Endodermal cell (in vitro differentiated cells): ENCODE measurements around the gene SEMA3B. TPM values are rescaled to one million over a fixed set of nuclear protein-coding genes. Genes with fewer than 3 reads are reported as not detected.

Source experiments
- DNase-seq: peaks from one replicate; pipeline ENCODE4 v3.0.0-alpha.2; 2017
- H3K27ac ChIP-seq: 2 replicates; pipeline ENCODE4 v1.5.1; 2013; ENCODE audit warnings: mild to moderate bottlenecking, low read depth, low read length, moderate library complexity
- H3K27me3 ChIP-seq: 2 replicates; pipeline ENCODE4 v1.6.1; 2013; ENCODE audit warnings: mild to moderate bottlenecking, low read length, moderate library complexity; ENCODE audit not compliant: insufficient read depth, control insufficient read depth, poor library complexity, severe bottlenecking
- H3K36me3 ChIP-seq: 2 replicates; pipeline ENCODE4 v1.7.0; 2013; ENCODE audit warnings: mild to moderate bottlenecking, low read length, moderate library complexity; ENCODE audit not compliant: control insufficient read depth, insufficient read depth
- H3K4me1 ChIP-seq: one replicate; pipeline ENCODE4 v1.7.0; 2013; ENCODE audit warnings: low read length; ENCODE audit not compliant: control insufficient read depth, insufficient read depth
- H3K4me3 ChIP-seq: 2 replicates; pipeline ENCODE4 v1.5.1; 2013; ENCODE audit warnings: mild to moderate bottlenecking, low read length, moderate library complexity
- H3K9ac ChIP-seq: 2 replicates; pipeline ENCODE4 v1.6.1; 2013; ENCODE audit warnings: mild to moderate bottlenecking, low read length, moderate library complexity; ENCODE audit not compliant: poor library complexity, severe bottlenecking; ENCODE audit errors: extremely low read depth
- H3K9me3 ChIP-seq: 2 replicates; pipeline ENCODE4 v1.6.1; 2013; ENCODE audit warnings: mild to moderate bottlenecking, low read length, moderate library complexity; ENCODE audit not compliant: control insufficient read depth
- H3K27ac Mint-ChIP-seq: 2 replicates; pipeline ENCODE4 v1.8.0; 2020; ENCODE audit warnings: mixed read lengths
- H3K27me3 Mint-ChIP-seq: 2 replicates; pipeline ENCODE4 v1.8.0; 2021; ENCODE audit warnings: mild to moderate bottlenecking, mixed read lengths; ENCODE audit not compliant: insufficient read depth
- H3K36me3 Mint-ChIP-seq: 2 replicates; pipeline ENCODE4 v1.8.0; 2020; ENCODE audit warnings: low read depth, mixed read lengths
- H3K4me1 Mint-ChIP-seq: 2 replicates; pipeline ENCODE4 v1.8.0; 2020; ENCODE audit warnings: mixed read lengths
- H3K4me3 Mint-ChIP-seq: 2 replicates; pipeline ENCODE4 v1.8.0; 2020; ENCODE audit warnings: mild to moderate bottlenecking, moderate library complexity, mixed read lengths
- H3K9me3 Mint-ChIP-seq: 2 replicates; pipeline ENCODE4 v1.8.0; 2020; ENCODE audit warnings: mild to moderate bottlenecking, mixed read lengths
- WGBS, 2 experiments: methylation state at CpG; one replicate each; pipeline versions ENCODE4 v1.1.5 to v1.1.7; 2013; ENCODE audit warnings: missing lambda C conversion rate in 2 of 2, mixed read lengths in 1 of 2; ENCODE audit not compliant: insufficient coverage in 1 of 2, insufficient read length in 1 of 2; 5-methylcytosine and 5-hydroxymethylcytosine counted together
- total RNA-seq, 2 donors: library from RNA; stranded (reverse); fragmentation: NEBNext Ultra II Directional in 1 of 2; extraction: Animal tissue kit (Norgen Biotek cat#: 25700) in 1 of 2; gene quantifications; 2 replicates in 1 of 2; 3 replicates in 1 of 2; pipeline ENCODE4 v1.2.1, GENCODE V29; 2021
- TF ChIP-seq, protein P1 (sequence below): fragments of 200-600 bp; sonication (generic); conservative IDR thresholded peaks from 2 replicates; pipeline ENCODE4 v1.5.0; 2021; ENCODE audit warnings: antibody characterized with exemption, mild to moderate bottlenecking

The SEMA3B gene
- total RNA-seq, 2 donors from 2014 or later: 6.5 to 10.3 TPM

- H3K27me3 ChIP-seq: no peaks in the 10 kb centered on the region
- peaks cover 33% of the 10 kb centered on the region for H3K36me3 ChIP-seq
- peaks cover 36% of the 10 kb centered on the region for H3K4me1 Mint-ChIP-seq
- peak overlapping the region; percentile 42 for H3K9ac ChIP-seq
- H3K4me1 ChIP-seq: peaks cover 28% of the 10 kb centered on the region
- H3K4me3 ChIP-seq: peak overlapping the region; percentile 18
- peak overlapping the region; percentile 20 for H3K4me3 Mint-ChIP-seq
- H3K9me3 Mint-ChIP-seq: no peaks in the 10 kb centered on the region
- 89 to 90% methylated on average over 13 to 16 of the region's 16 CpGs for WGBS, 2 experiments
- no peak for DNase-seq
- no peaks in the 10 kb centered on the region for H3K27me3 Mint-ChIP-seq
- H3K27ac ChIP-seq: peak overlapping the region; percentile 87
- peak overlapping the region; percentile 95 for H3K27ac Mint-ChIP-seq
- TF ChIP-seq, protein P1, sequence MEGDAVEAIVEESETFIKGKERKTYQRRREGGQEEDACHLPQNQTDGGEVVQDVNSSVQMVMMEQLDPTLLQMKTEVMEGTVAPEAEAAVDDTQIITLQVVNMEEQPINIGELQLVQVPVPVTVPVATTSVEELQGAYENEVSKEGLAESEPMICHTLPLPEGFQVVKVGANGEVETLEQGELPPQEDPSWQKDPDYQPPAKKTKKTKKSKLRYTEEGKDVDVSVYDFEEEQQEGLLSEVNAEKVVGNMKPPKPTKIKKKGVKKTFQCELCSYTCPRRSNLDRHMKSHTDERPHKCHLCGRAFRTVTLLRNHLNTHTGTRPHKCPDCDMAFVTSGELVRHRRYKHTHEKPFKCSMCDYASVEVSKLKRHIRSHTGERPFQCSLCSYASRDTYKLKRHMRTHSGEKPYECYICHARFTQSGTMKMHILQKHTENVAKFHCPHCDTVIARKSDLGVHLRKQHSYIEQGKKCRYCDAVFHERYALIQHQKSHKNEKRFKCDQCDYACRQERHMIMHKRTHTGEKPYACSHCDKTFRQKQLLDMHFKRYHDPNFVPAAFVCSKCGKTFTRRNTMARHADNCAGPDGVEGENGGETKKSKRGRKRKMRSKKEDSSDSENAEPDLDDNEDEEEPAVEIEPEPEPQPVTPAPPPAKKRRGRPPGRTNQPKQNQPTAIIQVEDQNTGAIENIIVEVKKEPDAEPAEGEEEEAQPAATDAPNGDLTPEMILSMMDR: no peak
- no peaks in the 10 kb centered on the region for H3K9me3 ChIP-seq
- peaks cover 19% of the 10 kb centered on the region for H3K36me3 Mint-ChIP-seq
These were observed 23.6 kb upstream of the SEMA3B start for GRCh38 chr3:50245251-50245745.

DNA sequence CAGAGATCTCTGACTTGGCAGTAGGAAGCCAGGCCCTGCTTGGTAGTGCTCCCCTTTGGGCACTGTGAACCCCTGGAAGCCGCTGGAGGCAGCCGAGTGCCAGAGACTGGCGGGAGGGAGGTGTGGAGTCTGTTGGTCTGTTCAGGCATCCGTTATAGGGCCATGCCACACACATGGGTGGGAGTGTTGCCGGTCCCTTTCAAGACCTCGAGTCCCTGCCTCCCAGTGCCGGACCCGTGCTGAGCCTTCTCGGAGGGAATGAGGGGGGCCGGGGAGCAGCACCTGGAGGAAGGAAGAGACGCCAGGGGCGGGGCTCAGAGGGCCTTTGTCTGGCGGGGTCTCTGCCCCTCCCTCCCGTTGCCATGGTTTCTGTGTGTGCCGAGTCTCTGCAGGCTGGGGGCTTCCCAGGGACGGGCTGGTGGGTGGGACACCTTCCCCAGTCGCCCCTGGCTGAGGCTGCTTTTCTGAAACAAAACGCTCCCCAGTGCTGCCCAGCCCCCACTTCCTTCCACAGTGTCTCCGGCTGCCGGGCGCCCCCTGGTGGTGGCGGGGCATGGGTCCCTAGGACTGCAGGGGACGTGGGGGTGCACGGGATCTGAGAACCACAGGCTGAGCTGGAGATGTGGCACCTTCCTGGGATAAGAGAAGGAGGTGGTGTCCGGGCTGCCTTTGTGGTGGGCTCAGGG, 23.0 kb upstream of the SEMA3B start:
- no peaks in the 10 kb centered on the region for H3K27me3 Mint-ChIP-seq
- H3K4me1 ChIP-seq: peaks cover 25% of the 10 kb centered on the region
- peaks cover 23% of the 10 kb centered on the region for H3K36me3 Mint-ChIP-seq
- WGBS, 2 experiments: 9 to 12% methylated on average over 15 to 25 of the region's 25 CpGs
- peak overlapping the region; percentile 18 for H3K4me3 ChIP-seq
- H3K4me1 Mint-ChIP-seq: peaks cover 35% of the 10 kb centered on the region
- H3K27ac Mint-ChIP-seq: peak overlapping the region; percentile 95
- peak overlapping the region; percentile 53 for H3K9ac ChIP-seq
- no peaks in the 10 kb centered on the region for H3K27me3 ChIP-seq
- H3K9me3 Mint-ChIP-seq: no peaks in the 10 kb centered on the region
- H3K4me3 Mint-ChIP-seq: peak overlapping the region; percentile 20
- peak; percentile 99 for DNase-seq
- H3K27ac ChIP-seq: peak overlapping the region; percentile 87
- TF ChIP-seq, protein P1: peak; percentile 100
- H3K36me3 ChIP-seq: peaks cover 32% of the 10 kb centered on the region
- no peaks in the 10 kb centered on the region for H3K9me3 ChIP-seq

GRCh38 chr3:50246517-50246954, 22.4 kb upstream of the SEMA3B start:
- DNase-seq: peak; percentile 87
- no peak overlapping the region for H3K4me3 ChIP-seq
- 30 to 48% methylated on average over 2 to 10 of the region's 10 CpGs for WGBS, 2 experiments
- TF ChIP-seq, protein P1: no peak
- Mint-ChIP-seq H3K4me3 (peak overlapping the region; percentile 12), H3K4me1 (peaks cover 29% of the 10 kb centered on the region), H3K27ac (peak overlapping the region; percentile 95), H3K9me3 (no peaks in the 10 kb centered on the region), H3K36me3 (peaks cover 27% of the 10 kb centered on the region), H3K27me3 (no peaks in the 10 kb centered on the region)
- H3K27ac ChIP-seq: peak overlapping the region; percentile 87
- no peaks in the 10 kb centered on the region for H3K9me3 ChIP-seq
- H3K9ac ChIP-seq: peak overlapping the region; percentile 53
- peaks cover 19% of the 10 kb centered on the region for H3K4me1 ChIP-seq
- H3K27me3 ChIP-seq: no peaks in the 10 kb centered on the region
- peaks cover 36% of the 10 kb centered on the region for H3K36me3 ChIP-seq
